ENCODE measurements around the gene PATE4.
A peak's percentile ranks its signal among the peaks of the same experiment; 100 is the strongest.
"Not testable (repeated sequence)": the region's sequence is repeated elsewhere in the genome, so short reads cannot be mapped to it uniquely, and the experiment has no call there.

PATE4 gene

GRCh38 chr11:125833016-125833415 is at the start of gene PATE4:
Gene PATE4, plus strand, starts transcription at chr11:125833316. Its CDS starts 44 bp downstream, at chr11:125833360.
- DNase-seq: no peak

- DNase-seq: no peak
Measured at GRCh38 chr11:125784678-125785077, 48.4 kb upstream of the PATE4 start.

GRCh38 chr11:125787827-125788226 is 45.3 kb upstream of the PATE4 start, which contains the start of gene PATE3:
Gene PATE3, plus strand, starts transcription at chr11:125788127. Its CDS starts 25 bp downstream, at chr11:125788152.
- no peak for DNase-seq

- DNase-seq: no peak
Measured at GRCh38 chr11:125790825-125791224, 42.3 kb upstream of the PATE4 start.

GRCh38 chr11:125797641-125798040 is 35.5 kb upstream of the PATE4 start:
- no peak for DNase-seq

- no peak for DNase-seq
Measured at GRCh38 chr11:125799808-125800207, 33.3 kb upstream of the PATE4 start.

- no peak for DNase-seq
Measured at GRCh38 chr11:125802387-125802786, 30.7 kb upstream of the PATE4 start.

GRCh38 chr11:125807909-125808308 is 25.2 kb upstream of the PATE4 start:
- no peak for DNase-seq

GRCh38 chr11:125835748-125836147 is 2.6 kb downstream of the PATE4 start:
- no peak for DNase-seq

- no peak for DNase-seq
Measured at GRCh38 chr11:125842321-125842948, 9.3 kb downstream of the PATE4 start.

- DNase-seq: no peak
Measured at GRCh38 chr11:125846188-125846587, 13.1 kb downstream of the PATE4 start.

GRCh38 chr11:125857670-125858069 is 24.6 kb downstream of the PATE4 start:
- not testable (repeated sequence) for DNase-seq

- not testable (repeated sequence) for DNase-seq
Measured at GRCh38 chr11:125862786-125863185, 29.7 kb downstream of the PATE4 start.

GRCh38 chr11:125865354-125865753 is 32.2 kb downstream of the PATE4 start:
- not testable (repeated sequence) for DNase-seq

GRCh38 chr11:125869521-125869920 is 36.4 kb downstream of the PATE4 start:
- DNase-seq: no peak

- no peak for DNase-seq
Measured at GRCh38 chr11:125871391-125872137, 38.4 kb downstream of the PATE4 start.

GRCh38 chr11:125872138-125872491 is 39.0 kb downstream of the PATE4 start:
- no peak for DNase-seq

- DNase-seq: no peak
Measured at GRCh38 chr11:125873881-125874555, 40.9 kb downstream of the PATE4 start.

- peak; percentile 22 for DNase-seq
Measured at GRCh38 chr11:125874556-125875124, 41.5 kb downstream of the PATE4 start.

- DNase-seq: no peak
Measured at GRCh38 chr11:125881291-125881690, 48.2 kb downstream of the PATE4 start.

GRCh38 chr11:125883375-125883774 is 50.3 kb downstream of the PATE4 start:
- no peak for DNase-seq

- DNase-seq: peak; percentile 17
Measured at GRCh38 chr11:125886997-125887372, 53.9 kb downstream of the PATE4 start.

Measured in activated T-cell treated with anti-CD3 and anti-CD28 coated beads for 4 hours (primary cell).